Neutrophil (primary cell): ENCODE data around the gene USF2.

Source experiments
- H3K27ac ChIP-seq: fragments of 200-600 bp; sonication (generic); 2 replicates; pipeline ENCODE4 v1.5.1; 2016; ENCODE audit warnings: mild to moderate bottlenecking, moderate library complexity
- H3K27me3 ChIP-seq: fragments of 200-600 bp; sonication (generic); 2 replicates; pipeline ENCODE4 v1.6.0; 2016; ENCODE audit warnings: mild to moderate bottlenecking
- H3K36me3 ChIP-seq: fragments of 200-600 bp; sonication (generic); 2 replicates; pipeline ENCODE4 v1.5.1; 2017
- H3K4me1 ChIP-seq, 2 experiments: fragments of 200-600 bp in 1 of 2; sonication (generic) in 1 of 2; 1 replicate in 1 of 2; 2 replicates in 1 of 2; pipeline versions ENCODE4 v1.5.1 to v1.6.1; 2013 to 2016; ENCODE audit warnings: low read depth in 1 of 2, low read length in 1 of 2, mild to moderate bottlenecking in 1 of 2, moderate library complexity in 1 of 2; ENCODE audit not compliant: control insufficient read depth in 1 of 2, insufficient read depth in 1 of 2
- H3K4me3 ChIP-seq, 2 experiments: fragments of 200-600 bp in 1 of 2; sonication (generic) in 1 of 2; 1 replicate in 1 of 2; 2 replicates in 1 of 2; pipeline ENCODE4 v1.5.1; 2013 to 2016; ENCODE audit warnings: low read depth in 1 of 2, low read length in 1 of 2, mild to moderate bottlenecking in 1 of 2, moderate library complexity in 1 of 2
- H3K9me3 ChIP-seq: fragments of 200-600 bp; sonication (generic); 2 replicates; pipeline ENCODE4 v1.5.1; 2016
- TF ChIP-seq, protein P1 (sequence below): fragments of 200-600 bp; sonication (generic); IDR thresholded peaks from 2 replicates; pipeline ENCODE4 v1.5.1; 2016; ENCODE audit warnings: antibody characterized with exemption

USF2 gene

GRCh38 chr19:35296644-35297514, 28.1 kb downstream of the USF2 start:
- Histone ChIP-seq H3K4me1 (peaks cover 0 to 4% of the 10 kb centered on the region in 2 experiments), H3K36me3 (no peaks in the 10 kb centered on the region), H3K4me3 (no peak overlapping the region), H3K27me3 (peaks cover 46% of the 10 kb centered on the region), H3K9me3 (no peaks in the 10 kb centered on the region), H3K27ac (no peak overlapping the region)
- TF ChIP-seq, protein P1, sequence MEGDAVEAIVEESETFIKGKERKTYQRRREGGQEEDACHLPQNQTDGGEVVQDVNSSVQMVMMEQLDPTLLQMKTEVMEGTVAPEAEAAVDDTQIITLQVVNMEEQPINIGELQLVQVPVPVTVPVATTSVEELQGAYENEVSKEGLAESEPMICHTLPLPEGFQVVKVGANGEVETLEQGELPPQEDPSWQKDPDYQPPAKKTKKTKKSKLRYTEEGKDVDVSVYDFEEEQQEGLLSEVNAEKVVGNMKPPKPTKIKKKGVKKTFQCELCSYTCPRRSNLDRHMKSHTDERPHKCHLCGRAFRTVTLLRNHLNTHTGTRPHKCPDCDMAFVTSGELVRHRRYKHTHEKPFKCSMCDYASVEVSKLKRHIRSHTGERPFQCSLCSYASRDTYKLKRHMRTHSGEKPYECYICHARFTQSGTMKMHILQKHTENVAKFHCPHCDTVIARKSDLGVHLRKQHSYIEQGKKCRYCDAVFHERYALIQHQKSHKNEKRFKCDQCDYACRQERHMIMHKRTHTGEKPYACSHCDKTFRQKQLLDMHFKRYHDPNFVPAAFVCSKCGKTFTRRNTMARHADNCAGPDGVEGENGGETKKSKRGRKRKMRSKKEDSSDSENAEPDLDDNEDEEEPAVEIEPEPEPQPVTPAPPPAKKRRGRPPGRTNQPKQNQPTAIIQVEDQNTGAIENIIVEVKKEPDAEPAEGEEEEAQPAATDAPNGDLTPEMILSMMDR = no peak

GRCh38 chr19:35297515-35297848, 28.7 kb downstream of the USF2 start:
- peaks cover 0 to 4% of the 10 kb centered on the region in 2 experiments for H3K4me1 ChIP-seq
- H3K27ac ChIP-seq = no peak overlapping the region
- TF ChIP-seq, protein P1 = no peak
- H3K27me3 ChIP-seq = peaks cover 46% of the 10 kb centered on the region
- H3K9me3 ChIP-seq = no peaks in the 10 kb centered on the region
- no peaks in the 10 kb centered on the region for H3K36me3 ChIP-seq
- no peak overlapping the region for H3K4me3 ChIP-seq

- Histone ChIP-seq H3K36me3 (no peaks in the 10 kb centered on the region), H3K9me3 (no peaks in the 10 kb centered on the region), H3K27me3 (peaks cover 46% of the 10 kb centered on the region), H3K4me3 (no peak overlapping the region), H3K27ac (no peak overlapping the region), H3K4me1 (peaks cover 0 to 4% of the 10 kb centered on the region in 2 experiments)
- TF ChIP-seq, protein P1 = no peak
Measured at GRCh38 chr19:35297922-35298321, 29.2 kb downstream of the USF2 start.

GRCh38 chr19:35298561-35298972, 29.8 kb downstream of the USF2 start:
- peaks cover 46% of the 10 kb centered on the region for H3K27me3 ChIP-seq
- TF ChIP-seq, protein P1 = no peak
- peaks cover 0 to 4% of the 10 kb centered on the region in 2 experiments for H3K4me1 ChIP-seq
- no peaks in the 10 kb centered on the region for H3K9me3 ChIP-seq
- H3K36me3 ChIP-seq = no peaks in the 10 kb centered on the region
- H3K27ac ChIP-seq = no peak overlapping the region
- H3K4me3 ChIP-seq = no peak overlapping the region

- Histone ChIP-seq H3K36me3 (no peaks in the 10 kb centered on the region), H3K9me3 (no peaks in the 10 kb centered on the region)
- TF ChIP-seq, protein P1 = no peak
Measured at GRCh38 chr19:35299523-35300338, 31.0 kb downstream of the USF2 start.

More at GRCh38 chr19:35299523-35300338, 31.0 kb downstream of the USF2 start:
- Histone ChIP-seq H3K27me3 (peaks cover 40% of the 10 kb centered on the region), H3K4me1 (peaks cover 0 to 4% of the 10 kb centered on the region in 2 experiments), H3K27ac (no peak overlapping the region), H3K4me3 (no peak overlapping the region)
